Measurements from ENCODE around the gene ANGPTL2. TPM values are rescaled to one million over a fixed set of nuclear protein-coding genes. Genes with fewer than 3 reads are reported as not detected.

Gene ANGPTL2
- total RNA-seq, 1 experiment from 2014 or later: 5.1 TPM

GRCh38 chr9:127159949-127160610 is 37.6 kb upstream of the ANGPTL2 start:
- Histone ChIP-seq H3K4me2 (ENCODE audit: insufficient read depth, insufficient read length, low read length) (no peak overlapping the region), H2BK15ac (ENCODE audit: low read depth, low read length) (no peak overlapping the region), H3K4ac (ENCODE audit: low read depth, low read length) (no peak overlapping the region), H3K23me2 (ENCODE audit: insufficient read length, low read depth, low read length, poor library complexity, severe bottlenecking) (no peaks in the 10 kb centered on the region), H2AK5ac (ENCODE audit: insufficient read length, low read length) (no peak overlapping the region), H3K27ac (ENCODE audit: insufficient read length, low read depth, low read length) (no peak overlapping the region), H2BK20ac (ENCODE audit: low read depth, low read length, poor library complexity, severe bottlenecking) (no peak overlapping the region), H3K14ac (ENCODE audit: insufficient read depth, low read length) (no peak overlapping the region; the same call in 1 of the 2 replicates), H4K8ac (replicated peaks; ENCODE audit: insufficient read length, low read depth, low read length) (no peak overlapping the region), H3K79me1 (ENCODE audit: insufficient read depth, low read depth, low read length, poor library complexity, severe bottlenecking) (no peaks in the 10 kb centered on the region), H2BK120ac (ENCODE audit: low read depth, low read length, poor library complexity, severe bottlenecking) (no peak overlapping the region), H4K91ac (ENCODE audit: insufficient read length, low read depth, low read length) (no peak overlapping the region), H3K4me1 (ENCODE audit: insufficient read depth, low read length) (peaks cover 2% of the 10 kb centered on the region; the same call in 1 of the 2 replicates), H2BK5ac (ENCODE audit: insufficient read length, low read length) (no peak overlapping the region), H3K18ac (ENCODE audit: insufficient read length, low read depth, low read length) (no peak overlapping the region), H3K27me3 (ENCODE audit: insufficient read depth, low read length) (no peaks in the 10 kb centered on the region), H2BK12ac (ENCODE audit: insufficient read length, low read depth, low read length) (no peak overlapping the region), H2AFZ (ENCODE audit: low read length) (no peak overlapping the region), H3K9me3 (ENCODE audit: control insufficient read depth, low read depth, low read length) (no peaks in the 10 kb centered on the region), H3K23ac (ENCODE audit: insufficient read length, low read depth, low read length) (no peak overlapping the region), H4K5ac (ENCODE audit: insufficient read length, low read depth, low read length) (no peak overlapping the region), H3T11ph (ENCODE audit: low read length) (no peak overlapping the region), H3K56ac (ENCODE audit: insufficient read length, low read depth, low read length) (no peak overlapping the region), H4K20me1 (ENCODE audit: control insufficient read depth, insufficient read depth, insufficient read length) (no peaks in the 10 kb centered on the region), H3K79me2 (ENCODE audit: insufficient read depth, low read length) (no peaks in the 10 kb centered on the region), H3K9ac (ENCODE audit: extremely low read depth, insufficient read length, low read length) (no peak overlapping the region)
- WGBS (ENCODE audit: extremely low coverage, insufficient read length, low lambda C conversion rate): no CpG with 5 or more reads among the region's 10 CpGs
- Mint-ChIP-seq H3K27me3 (ENCODE audit: low read depth) (no peaks in the 10 kb centered on the region), H3K9me3 (no peaks in the 10 kb centered on the region), H3K4me1 (peaks cover 16 to 17% of the 10 kb centered on the region in 2 experiments), H3K27ac (peak overlapping the region in 1 of 3 experiments; percentile 65; a peak in 1 of 7 replicates), H3K36me3 (ENCODE audit: insufficient read depth in 1 of 3, low read depth in 3 of 3) (no peaks in the 10 kb centered on the region), H3K4me3 (no peak overlapping the region)
- no peak for TF ChIP-seq CTCF (conservative IDR thresholded peaks at IDR 0.05)
- DNase-seq: peak; percentile 22
